IPS-20b (cell line): ENCODE results near the gene HOATZ.

Source experiments
- H3K27ac ChIP-seq: one replicate; pipeline ENCODE4 v1.5.1; 2013; ENCODE audit warnings: low read length
- H3K27me3 ChIP-seq: 2 replicates; pipeline ENCODE4 v1.6.1; 2013; ENCODE audit warnings: mild to moderate bottlenecking, low read length, inconsistent platforms; ENCODE audit not compliant: insufficient read depth
- H3K36me3 ChIP-seq: 2 replicates; pipeline ENCODE4 v1.6.1; 2013; ENCODE audit warnings: low read depth, mild to moderate bottlenecking, inconsistent platforms, low read length, moderate library complexity; ENCODE audit not compliant: insufficient read depth
- H3K4me1 ChIP-seq: 2 replicates; pipeline ENCODE4 v1.6.1; 2013; ENCODE audit warnings: mild to moderate bottlenecking, control low read depth, inconsistent platforms, low read length, moderate library complexity; ENCODE audit not compliant: insufficient read depth
- H3K4me3 ChIP-seq: 2 replicates; pipeline ENCODE4 v1.5.1; 2013; ENCODE audit warnings: mild to moderate bottlenecking, low read length, inconsistent platforms
- H3K9ac ChIP-seq: 2 replicates; pipeline ENCODE4 v1.6.1; 2013; ENCODE audit warnings: low read depth, mild to moderate bottlenecking, inconsistent platforms, low read length, moderate library complexity
- H3K9me3 ChIP-seq: 2 replicates; pipeline ENCODE4 v1.6.1; 2013; ENCODE audit warnings: mild to moderate bottlenecking, low read depth, low read length, inconsistent platforms; ENCODE audit not compliant: insufficient read depth

The HOATZ gene

GRCh38 chr11:111523343-111523742 is 8.8 kb downstream of the HOATZ start:
- Histone ChIP-seq H3K36me3 (no peaks in the 10 kb centered on the region), H3K27me3 (no peaks in the 10 kb centered on the region)

DNA sequence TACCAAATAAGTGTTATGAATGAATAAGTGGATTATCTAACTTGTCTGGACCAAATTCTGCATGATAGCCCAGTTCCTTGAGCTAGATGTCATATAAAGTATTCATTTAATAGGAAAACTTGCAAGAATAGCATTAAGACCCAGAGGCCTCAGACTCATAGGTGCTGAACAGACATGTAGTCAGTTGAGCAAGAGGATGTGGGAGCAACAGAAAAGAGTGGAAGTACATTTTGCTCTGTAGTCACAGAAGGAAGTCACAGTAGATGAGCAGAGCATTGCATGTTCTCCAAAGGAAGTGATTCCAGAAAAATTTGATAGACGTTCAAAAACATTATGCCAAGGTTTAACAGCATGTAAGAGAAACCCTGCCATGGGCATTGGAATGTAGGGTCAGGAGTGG is 9.5 kb downstream of the HOATZ start:
- no peak overlapping the region for H3K9ac ChIP-seq
- no peaks in the 10 kb centered on the region for H3K36me3 ChIP-seq
- H3K4me3 ChIP-seq, result no peak overlapping the region
- no peak overlapping the region for H3K27ac ChIP-seq
- no peaks in the 10 kb centered on the region for H3K9me3 ChIP-seq
- no peaks in the 10 kb centered on the region for H3K27me3 ChIP-seq
- H3K4me1 ChIP-seq, result no peaks in the 10 kb centered on the region

More at GRCh38 chr11:111523343-111523742, 8.8 kb downstream of the HOATZ start:
- H3K9ac ChIP-seq, result no peak overlapping the region
- H3K4me3 ChIP-seq, result no peak overlapping the region
- no peaks in the 10 kb centered on the region for H3K4me1 ChIP-seq
- no peak overlapping the region for H3K27ac ChIP-seq
- no peaks in the 10 kb centered on the region for H3K9me3 ChIP-seq

- no peak overlapping the region for H3K27ac ChIP-seq
- H3K36me3 ChIP-seq, result no peaks in the 10 kb centered on the region
- H3K9me3 ChIP-seq, result no peaks in the 10 kb centered on the region
- H3K4me3 ChIP-seq, result no peak overlapping the region
- H3K4me1 ChIP-seq, result no peaks in the 10 kb centered on the region
- H3K9ac ChIP-seq, result no peak overlapping the region
- H3K27me3 ChIP-seq, result no peaks in the 10 kb centered on the region
Observed at GRCh38 chr11:111525456-111525855, 10.9 kb downstream of the HOATZ start.

GRCh38 chr11:111526501-111526900 is 11.9 kb downstream of the HOATZ start:
- H3K9me3 ChIP-seq, result no peaks in the 10 kb centered on the region
- H3K4me3 ChIP-seq, result no peak overlapping the region
- no peaks in the 10 kb centered on the region for H3K36me3 ChIP-seq
- H3K4me1 ChIP-seq, result no peaks in the 10 kb centered on the region
- no peak overlapping the region for H3K9ac ChIP-seq
- H3K27me3 ChIP-seq, result no peaks in the 10 kb centered on the region
- H3K27ac ChIP-seq, result no peak overlapping the region

GRCh38 chr11:111527279-111527678 is 12.7 kb downstream of the HOATZ start:
- H3K36me3 ChIP-seq, result no peaks in the 10 kb centered on the region
- no peak overlapping the region for H3K4me3 ChIP-seq
- H3K9ac ChIP-seq, result no peak overlapping the region
- H3K27me3 ChIP-seq, result no peaks in the 10 kb centered on the region
- no peaks in the 10 kb centered on the region for H3K9me3 ChIP-seq
- H3K4me1 ChIP-seq, result no peaks in the 10 kb centered on the region
- H3K27ac ChIP-seq, result no peak overlapping the region

DNA sequence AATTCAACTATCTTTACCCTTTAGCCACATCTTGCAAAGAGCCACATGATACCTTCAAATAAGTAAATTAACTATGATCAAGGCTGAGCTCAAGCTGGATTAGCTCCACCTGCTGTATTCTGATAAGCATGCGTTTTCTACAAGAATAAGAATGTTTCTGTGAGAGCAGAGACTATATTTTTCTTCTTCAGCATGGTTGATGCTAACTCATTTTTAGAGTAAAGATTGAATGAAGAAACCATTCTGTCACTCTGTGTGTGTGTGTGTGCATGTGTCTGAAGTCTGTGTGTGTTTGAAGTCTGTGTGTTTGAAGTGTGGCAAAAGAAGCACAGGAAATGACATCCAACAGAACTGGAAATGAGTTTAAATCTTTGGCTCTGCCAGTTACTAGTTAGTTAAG is 14.0 kb downstream of the HOATZ start:
- Histone ChIP-seq H3K36me3 (no peaks in the 10 kb centered on the region), H3K4me3 (no peak overlapping the region), H3K9me3 (no peaks in the 10 kb centered on the region), H3K9ac (no peak overlapping the region), H3K4me1 (no peaks in the 10 kb centered on the region), H3K27ac (no peak overlapping the region), H3K27me3 (no peaks in the 10 kb centered on the region)

DNA sequence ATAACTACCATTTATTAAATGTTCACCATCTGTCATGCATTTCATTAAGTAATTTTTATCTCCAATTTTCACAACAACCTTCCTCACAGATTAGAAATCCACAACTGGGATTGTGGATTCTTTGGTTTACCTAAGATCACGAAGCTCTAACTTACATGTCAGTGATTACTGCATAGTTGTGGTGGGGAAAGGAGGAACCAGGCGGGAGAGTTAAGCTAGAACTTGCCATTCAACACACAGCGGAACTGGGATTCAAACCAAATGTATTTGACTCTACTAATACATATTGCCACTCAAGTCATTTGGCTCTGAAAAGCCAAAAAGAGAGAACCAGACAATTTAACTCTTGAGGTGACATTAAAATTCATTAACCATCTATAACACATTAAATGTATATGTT is 15.5 kb downstream of the HOATZ start:
- no peak overlapping the region for H3K4me3 ChIP-seq
- peaks cover 8% of the 10 kb centered on the region; the same call in 1 of the 2 replicates for H3K27me3 ChIP-seq
- H3K27ac ChIP-seq, result no peak overlapping the region
- H3K4me1 ChIP-seq, result no peaks in the 10 kb centered on the region
- H3K9ac ChIP-seq, result no peak overlapping the region
- H3K9me3 ChIP-seq, result no peaks in the 10 kb centered on the region
- H3K36me3 ChIP-seq, result no peaks in the 10 kb centered on the region

DNA sequence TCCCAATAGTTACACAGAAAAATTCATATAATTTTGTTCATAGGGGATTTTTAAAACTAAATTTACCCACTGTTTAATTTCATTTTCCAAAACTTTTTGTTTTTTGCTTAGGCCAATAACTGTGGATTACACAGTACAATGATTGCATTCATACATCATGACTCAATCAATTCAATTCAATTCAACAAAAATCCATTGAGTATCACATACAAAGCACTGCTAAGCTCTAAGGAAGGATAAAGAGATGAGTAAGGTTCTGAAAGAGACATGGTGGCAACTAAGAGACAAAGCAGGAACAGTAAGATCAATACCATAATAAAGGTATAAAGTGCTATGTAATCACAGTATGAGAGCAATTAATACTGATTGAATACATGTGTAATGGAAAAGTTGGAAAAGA is 16.6 kb downstream of the HOATZ start:
- H3K36me3 ChIP-seq, result no peaks in the 10 kb centered on the region
- H3K4me3 ChIP-seq, result no peak overlapping the region
- no peak overlapping the region for H3K9ac ChIP-seq

GRCh38 chr11:111531687-111532364 is 17.2 kb downstream of the HOATZ start:
- peaks cover 15% of the 10 kb centered on the region for H3K27me3 ChIP-seq
- H3K9me3 ChIP-seq, result no peaks in the 10 kb centered on the region
- no peaks in the 10 kb centered on the region; the same call in 1 of the 2 replicates for H3K4me1 ChIP-seq
- no peaks in the 10 kb centered on the region for H3K36me3 ChIP-seq
- no peak overlapping the region for H3K4me3 ChIP-seq
- no peak overlapping the region for H3K27ac ChIP-seq
- no peak overlapping the region for H3K9ac ChIP-seq

More for the DNA sequence above, 16.6 kb downstream of the HOATZ start:
- no peak overlapping the region for H3K27ac ChIP-seq
- no peaks in the 10 kb centered on the region for H3K9me3 ChIP-seq
- peaks cover 9% of the 10 kb centered on the region; the same call in 1 of the 2 replicates for H3K27me3 ChIP-seq
- no peaks in the 10 kb centered on the region for H3K4me1 ChIP-seq

DNA sequence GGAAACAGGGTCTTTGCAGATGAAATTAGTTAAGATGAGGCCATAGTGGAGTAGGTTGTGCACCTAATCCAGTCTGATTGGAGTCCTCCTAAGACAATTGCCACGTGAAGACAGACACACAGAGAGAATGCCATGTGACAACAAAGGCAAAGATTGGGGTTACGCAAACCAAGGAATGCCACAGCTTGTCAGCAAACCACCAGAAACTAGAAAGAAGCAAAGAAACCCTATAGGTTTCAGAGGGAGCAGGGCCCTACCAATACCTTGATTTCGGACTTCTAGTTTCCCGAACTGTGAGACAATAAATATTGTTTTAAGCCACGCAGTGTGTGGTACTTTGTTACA is 17.8 kb downstream of the HOATZ start:
- H3K4me1 ChIP-seq, result peaks cover 4% of the 10 kb centered on the region; the same call in 1 of the 2 replicates
- H3K27ac ChIP-seq, result no peak overlapping the region
- H3K9me3 ChIP-seq, result no peaks in the 10 kb centered on the region
- peaks cover 21% of the 10 kb centered on the region for H3K27me3 ChIP-seq
- H3K9ac ChIP-seq, result no peak overlapping the region
- H3K36me3 ChIP-seq, result no peaks in the 10 kb centered on the region
- no peak overlapping the region for H3K4me3 ChIP-seq

- no peak overlapping the region for H3K9ac ChIP-seq
- H3K27me3 ChIP-seq, result peaks cover 49% of the 10 kb centered on the region
- H3K36me3 ChIP-seq, result no peaks in the 10 kb centered on the region
- H3K4me3 ChIP-seq, result no peak overlapping the region
- H3K9me3 ChIP-seq, result no peaks in the 10 kb centered on the region
- peaks cover 13% of the 10 kb centered on the region; the same call in 1 of the 2 replicates for H3K4me1 ChIP-seq
- no peak overlapping the region for H3K27ac ChIP-seq
Observed at GRCh38 chr11:111535281-111535680, 20.7 kb downstream of the HOATZ start.

- Histone ChIP-seq H3K27me3 (peaks cover 70% of the 10 kb centered on the region), H3K9me3 (no peaks in the 10 kb centered on the region), H3K4me1 (peaks cover 17% of the 10 kb centered on the region; the same call in 1 of the 2 replicates), H3K27ac (no peak overlapping the region), H3K9ac (no peak overlapping the region), H3K36me3 (no peaks in the 10 kb centered on the region), H3K4me3 (no peak overlapping the region)
Observed at GRCh38 chr11:111537336-111537860, 22.8 kb downstream of the HOATZ start.
